DND-41 (cell line): ENCODE measurements around the gene MKX.

Experiments
- ATAC-seq: fragments of 200-7000 bp; cut with Tn5 transposase; 3 replicates; pipeline ENCODE4 v1.9.1; 2021; ENCODE audit warnings: low read depth; ENCODE audit not compliant: insufficient read depth
- DNase-seq: peaks from one replicate; pipeline ENCODE4 v3.0.0-alpha.2; 2020
- H2AFZ ChIP-seq: 2 replicates; pipeline ENCODE4 v1.6.0; 2012; ENCODE audit warnings: low read depth, low read length
- H3K27ac ChIP-seq: 2 replicates; pipeline ENCODE4 v1.5.1; 2012; ENCODE audit warnings: low read length, inconsistent platforms
- H3K27me3 ChIP-seq: fragments of 200-600 bp; sonication (generic); 2 replicates; pipeline ENCODE4 v1.6.0; 2012; ENCODE audit warnings: low read length, mild to moderate bottlenecking, inconsistent platforms; ENCODE audit not compliant: insufficient read depth, poor library complexity
- H3K36me3 ChIP-seq: 2 replicates; pipeline ENCODE4 v1.5.1; 2012; ENCODE audit warnings: low read length, inconsistent platforms; ENCODE audit not compliant: insufficient read depth
- H3K4me1 ChIP-seq: 2 replicates; pipeline ENCODE4 v1.5.1; 2012; ENCODE audit warnings: mild to moderate bottlenecking, low read length; ENCODE audit not compliant: insufficient read depth
- H3K4me2 ChIP-seq: 2 replicates; pipeline ENCODE4 v1.6.0; 2012; ENCODE audit warnings: mild to moderate bottlenecking, moderate library complexity, low read length, inconsistent platforms; ENCODE audit not compliant: insufficient read depth
- H3K4me3 ChIP-seq, 2 experiments: fragments of 200-600 bp in 1 of 2; shearing (Covaris generic) in 1 of 2; 2 replicates each; pipeline ENCODE4 v1.5.1; 2012 to 2016; ENCODE audit warnings: inconsistent platforms in 2 of 2, low read length in 2 of 2, mild to moderate bottlenecking in 2 of 2, low read depth in 1 of 2, moderate library complexity in 1 of 2
- H3K79me2 ChIP-seq: 2 replicates; pipeline ENCODE4 v1.6.0; 2012; ENCODE audit warnings: low read length, inconsistent platforms; ENCODE audit not compliant: insufficient read depth
- H3K9ac ChIP-seq: 2 replicates; pipeline ENCODE4 v1.6.0; 2012; ENCODE audit warnings: low read depth, mild to moderate bottlenecking, inconsistent platforms, low read length, moderate library complexity
- H3K9me3 ChIP-seq: 2 replicates; pipeline ENCODE4 v1.5.1; 2012; ENCODE audit warnings: low read length, moderate library complexity, mild to moderate bottlenecking, inconsistent platforms; ENCODE audit not compliant: insufficient read depth, severe bottlenecking
- H4K20me1 ChIP-seq: 2 replicates; pipeline ENCODE4 v1.6.0; 2012; ENCODE audit warnings: low read length; ENCODE audit not compliant: insufficient read depth
- EZH2 ChIP-seq: IDR thresholded peaks from 3 replicates; pipeline ENCODE4 v1.6.1; 2012; ENCODE audit warnings: borderline replicate concordance, low read depth, mild to moderate bottlenecking, moderate library complexity, low read length, inconsistent platforms; ENCODE audit not compliant: severe bottlenecking
- TF ChIP-seq, protein P1 (sequence below): IDR thresholded peaks from 2 replicates; pipeline ENCODE4 v1.5.1; 2012; ENCODE audit warnings: borderline replicate concordance, low read length, moderate library complexity, mild to moderate bottlenecking; ENCODE audit not compliant: poor library complexity, severe bottlenecking; ENCODE audit errors: extremely low read depth

The MKX gene

DNA sequence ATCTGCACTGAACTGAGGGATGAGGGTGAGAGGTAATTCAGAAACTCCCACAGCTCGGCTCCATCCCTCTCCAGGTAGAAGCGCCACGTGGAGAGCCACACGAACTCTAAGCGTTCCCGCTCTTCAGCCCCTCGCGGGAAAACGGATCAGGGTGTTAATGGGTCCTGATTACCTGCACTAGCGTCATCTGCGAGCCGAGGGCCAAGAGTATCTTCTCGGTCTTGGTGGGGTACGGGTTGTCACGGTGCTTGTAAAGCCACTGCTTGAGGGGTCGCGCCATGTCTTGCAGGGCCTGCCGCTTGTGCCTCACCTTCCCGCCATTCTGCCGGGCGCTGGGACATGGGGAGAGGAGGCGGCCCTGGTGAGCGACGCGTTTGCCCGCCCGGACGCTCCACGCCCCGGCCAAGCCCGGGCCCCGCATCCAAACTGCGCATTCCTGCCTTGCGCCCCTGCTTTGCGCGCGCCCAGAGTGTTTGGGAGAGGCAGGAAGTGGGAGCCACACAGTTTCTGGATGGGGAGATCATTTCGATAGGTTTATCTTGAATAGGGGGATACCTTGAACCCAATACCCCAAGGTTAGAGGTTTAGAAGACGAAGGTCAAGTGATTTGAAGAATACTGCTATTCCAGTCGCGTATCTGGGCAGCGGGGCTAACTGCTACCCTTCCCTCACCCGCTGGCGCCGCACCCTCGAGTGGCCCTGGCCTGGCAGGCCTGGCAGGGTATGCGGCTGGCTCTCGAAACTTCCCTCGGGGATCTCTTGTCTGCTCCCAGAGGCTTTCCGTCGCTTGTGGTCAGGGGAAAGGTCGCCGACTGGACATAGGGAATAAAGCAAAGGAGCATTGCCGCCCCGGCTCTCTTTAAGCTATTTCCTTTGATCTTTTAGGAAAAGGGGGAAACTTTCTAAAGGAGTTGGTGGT is 4.2 kb downstream of the MKX start:
- no peak overlapping the region for H3K9ac ChIP-seq
- no peak overlapping the region for H3K27ac ChIP-seq
- H3K36me3 ChIP-seq: no peaks in the 10 kb centered on the region
- H2AFZ ChIP-seq: no peak overlapping the region
- TF ChIP-seq, protein P1, sequence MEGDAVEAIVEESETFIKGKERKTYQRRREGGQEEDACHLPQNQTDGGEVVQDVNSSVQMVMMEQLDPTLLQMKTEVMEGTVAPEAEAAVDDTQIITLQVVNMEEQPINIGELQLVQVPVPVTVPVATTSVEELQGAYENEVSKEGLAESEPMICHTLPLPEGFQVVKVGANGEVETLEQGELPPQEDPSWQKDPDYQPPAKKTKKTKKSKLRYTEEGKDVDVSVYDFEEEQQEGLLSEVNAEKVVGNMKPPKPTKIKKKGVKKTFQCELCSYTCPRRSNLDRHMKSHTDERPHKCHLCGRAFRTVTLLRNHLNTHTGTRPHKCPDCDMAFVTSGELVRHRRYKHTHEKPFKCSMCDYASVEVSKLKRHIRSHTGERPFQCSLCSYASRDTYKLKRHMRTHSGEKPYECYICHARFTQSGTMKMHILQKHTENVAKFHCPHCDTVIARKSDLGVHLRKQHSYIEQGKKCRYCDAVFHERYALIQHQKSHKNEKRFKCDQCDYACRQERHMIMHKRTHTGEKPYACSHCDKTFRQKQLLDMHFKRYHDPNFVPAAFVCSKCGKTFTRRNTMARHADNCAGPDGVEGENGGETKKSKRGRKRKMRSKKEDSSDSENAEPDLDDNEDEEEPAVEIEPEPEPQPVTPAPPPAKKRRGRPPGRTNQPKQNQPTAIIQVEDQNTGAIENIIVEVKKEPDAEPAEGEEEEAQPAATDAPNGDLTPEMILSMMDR: no peak
- TF ChIP-seq EZH2: no peak
- DNase-seq: no peak
- ATAC-seq: no peak
- no peaks in the 10 kb centered on the region for H4K20me1 ChIP-seq
- no peaks in the 10 kb centered on the region for H3K27me3 ChIP-seq
- H3K4me2 ChIP-seq: no peak overlapping the region
- H3K79me2 ChIP-seq: no peaks in the 10 kb centered on the region
- H3K9me3 ChIP-seq: peaks cover 22% of the 10 kb centered on the region
- no peaks in the 10 kb centered on the region for H3K4me1 ChIP-seq
- H3K4me3 ChIP-seq: no peak overlapping the region

DNA sequence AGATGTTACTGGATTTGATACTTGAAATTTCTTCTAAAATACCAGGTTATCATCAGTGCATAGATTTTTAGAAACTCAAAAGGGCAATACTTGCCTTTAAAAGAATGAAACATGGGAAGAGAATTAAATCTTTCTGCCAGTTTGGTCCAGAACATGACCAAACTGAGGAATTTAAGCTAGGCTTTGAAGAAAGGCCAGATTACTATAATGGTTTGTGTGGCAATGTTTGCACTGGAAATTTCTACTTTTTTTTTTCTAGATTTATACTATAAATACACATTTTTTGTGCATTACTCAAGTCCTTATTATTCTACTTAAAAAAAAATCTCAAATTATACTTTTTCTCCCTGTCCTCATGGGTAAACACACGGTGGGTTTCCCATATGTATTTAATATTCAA is 9.2 kb downstream of the MKX start:
- Histone ChIP-seq H3K79me2 (no peaks in the 10 kb centered on the region), H3K36me3 (no peaks in the 10 kb centered on the region), H3K4me1 (no peaks in the 10 kb centered on the region), H3K9ac (no peak overlapping the region), H3K9me3 (peaks cover under 1% of the 10 kb centered on the region), H3K4me3 (no peak overlapping the region), H3K27ac (no peak overlapping the region), H3K27me3 (no peaks in the 10 kb centered on the region), H2AFZ (no peak overlapping the region), H3K4me2 (no peak overlapping the region), H4K20me1 (no peaks in the 10 kb centered on the region)
- no peak for DNase-seq
- TF ChIP-seq, protein P1: no peak
- TF ChIP-seq EZH2: no peak
- no peak for ATAC-seq

GRCh38 chr10:27730041-27730440 is 15.6 kb downstream of the MKX start:
- no peaks in the 10 kb centered on the region for H3K4me1 ChIP-seq
- ATAC-seq (no peak), DNase-seq (no peak)
- H3K27ac ChIP-seq: no peak overlapping the region
- no peak overlapping the region for H2AFZ ChIP-seq
- no peaks in the 10 kb centered on the region for H3K36me3 ChIP-seq
- no peak overlapping the region for H3K4me3 ChIP-seq
- no peak for TF ChIP-seq EZH2
- TF ChIP-seq, protein P1: no peak
- H3K4me2 ChIP-seq: no peak overlapping the region
- H4K20me1 ChIP-seq: no peaks in the 10 kb centered on the region
- H3K27me3 ChIP-seq: no peaks in the 10 kb centered on the region
- no peaks in the 10 kb centered on the region for H3K9me3 ChIP-seq
- H3K79me2 ChIP-seq: no peaks in the 10 kb centered on the region
- no peak overlapping the region for H3K9ac ChIP-seq
